GM10248 (cell line): Measurements from ENCODE around the gene SSX5.
"Not testable (repeated sequence)": the region's sequence is repeated elsewhere in the genome, so short reads cannot be mapped to it uniquely, and the experiment has no call there.

Experiments
- CTCF ChIA-PET: fragments of 300-600 bp; sonication (Branson Sonifier 250); formaldehyde crosslinking; extraction: SDS; loops from one replicate; lab custom pipeline; 2021; ENCODE audit warnings: antibody characterized with exemption; lab: Yijun Ruan, JAX
- POLR2A ChIA-PET: fragments of 350-650 bp; sonication (Branson Sonifier 250); formaldehyde crosslinking; extraction: SDS; loops from one replicate; lab custom pipeline; 2020; ENCODE audit warnings: antibody characterized with exemption; lab: Yijun Ruan, JAX
- DNase-seq: peaks from one replicate; pipeline ENCODE4 v3.0.0; 2012; ENCODE audit errors: extremely low spot score
- TF ChIP-seq, protein P1 (sequence below): IDR thresholded peaks from 2 replicates; pipeline ENCODE4 v1.5.1; 2012; ENCODE audit warnings: mild to moderate bottlenecking, low read depth; ENCODE audit errors: extremely low read depth, missing control alignments, control extremely low read depth

The SSX5 gene

DNA sequence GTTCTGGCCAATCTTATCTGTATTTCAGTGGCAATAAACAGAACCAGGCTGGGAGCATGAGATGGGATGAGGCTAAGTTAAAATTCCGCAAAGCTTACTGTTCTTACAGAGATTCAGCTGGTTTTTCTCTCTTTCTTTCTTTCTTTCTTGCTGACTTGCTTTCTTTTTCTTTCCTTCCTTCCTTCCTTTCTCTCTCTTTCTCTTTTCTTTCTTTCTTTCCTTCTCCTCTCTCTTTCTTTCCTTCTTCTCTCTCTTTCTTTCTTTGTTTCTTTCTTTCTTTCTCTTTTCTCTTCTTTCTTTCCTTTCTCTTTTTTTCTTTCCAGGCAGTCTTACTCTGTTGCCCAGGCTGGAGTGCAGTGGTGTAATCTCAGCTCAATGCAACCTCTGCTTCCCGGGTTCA, 41.8 kb downstream of the SSX5 start:
- TF ChIP-seq, protein P1, sequence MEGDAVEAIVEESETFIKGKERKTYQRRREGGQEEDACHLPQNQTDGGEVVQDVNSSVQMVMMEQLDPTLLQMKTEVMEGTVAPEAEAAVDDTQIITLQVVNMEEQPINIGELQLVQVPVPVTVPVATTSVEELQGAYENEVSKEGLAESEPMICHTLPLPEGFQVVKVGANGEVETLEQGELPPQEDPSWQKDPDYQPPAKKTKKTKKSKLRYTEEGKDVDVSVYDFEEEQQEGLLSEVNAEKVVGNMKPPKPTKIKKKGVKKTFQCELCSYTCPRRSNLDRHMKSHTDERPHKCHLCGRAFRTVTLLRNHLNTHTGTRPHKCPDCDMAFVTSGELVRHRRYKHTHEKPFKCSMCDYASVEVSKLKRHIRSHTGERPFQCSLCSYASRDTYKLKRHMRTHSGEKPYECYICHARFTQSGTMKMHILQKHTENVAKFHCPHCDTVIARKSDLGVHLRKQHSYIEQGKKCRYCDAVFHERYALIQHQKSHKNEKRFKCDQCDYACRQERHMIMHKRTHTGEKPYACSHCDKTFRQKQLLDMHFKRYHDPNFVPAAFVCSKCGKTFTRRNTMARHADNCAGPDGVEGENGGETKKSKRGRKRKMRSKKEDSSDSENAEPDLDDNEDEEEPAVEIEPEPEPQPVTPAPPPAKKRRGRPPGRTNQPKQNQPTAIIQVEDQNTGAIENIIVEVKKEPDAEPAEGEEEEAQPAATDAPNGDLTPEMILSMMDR: no peak
- ChIA-PET POLR2A (no interaction called here), CTCF (no interaction called here)
- no peak for DNase-seq

- no peak for DNase-seq
- POLR2A ChIA-PET: no interaction called here
- CTCF ChIA-PET: no interaction called here
- TF ChIP-seq, protein P1: no peak
Observed at GRCh38 chrX:48153769-48154168, 42.8 kb downstream of the SSX5 start.

DNA sequence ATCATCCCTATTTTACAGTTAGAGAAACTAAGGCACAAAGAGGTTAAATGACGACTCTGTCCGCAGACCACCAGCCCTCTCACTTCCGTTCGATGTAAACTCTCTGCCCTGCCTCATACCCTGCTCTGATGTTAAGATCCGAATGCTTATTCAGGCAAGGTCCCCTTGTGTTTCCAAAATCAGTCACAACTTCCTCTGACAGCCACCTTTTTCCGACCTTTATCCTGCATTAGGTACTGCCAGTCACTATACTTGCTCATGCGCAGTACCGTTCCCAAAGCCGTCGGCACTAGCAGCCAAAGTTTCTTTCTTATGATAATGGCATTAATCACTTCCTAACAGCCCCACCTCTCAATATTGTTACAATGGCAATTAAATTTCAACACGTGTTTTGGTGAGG, 53.9 kb downstream of the SSX5 start:
- CTCF ChIA-PET, DNase-seq, POLR2A ChIA-PET: not testable (repeated sequence)

DNA sequence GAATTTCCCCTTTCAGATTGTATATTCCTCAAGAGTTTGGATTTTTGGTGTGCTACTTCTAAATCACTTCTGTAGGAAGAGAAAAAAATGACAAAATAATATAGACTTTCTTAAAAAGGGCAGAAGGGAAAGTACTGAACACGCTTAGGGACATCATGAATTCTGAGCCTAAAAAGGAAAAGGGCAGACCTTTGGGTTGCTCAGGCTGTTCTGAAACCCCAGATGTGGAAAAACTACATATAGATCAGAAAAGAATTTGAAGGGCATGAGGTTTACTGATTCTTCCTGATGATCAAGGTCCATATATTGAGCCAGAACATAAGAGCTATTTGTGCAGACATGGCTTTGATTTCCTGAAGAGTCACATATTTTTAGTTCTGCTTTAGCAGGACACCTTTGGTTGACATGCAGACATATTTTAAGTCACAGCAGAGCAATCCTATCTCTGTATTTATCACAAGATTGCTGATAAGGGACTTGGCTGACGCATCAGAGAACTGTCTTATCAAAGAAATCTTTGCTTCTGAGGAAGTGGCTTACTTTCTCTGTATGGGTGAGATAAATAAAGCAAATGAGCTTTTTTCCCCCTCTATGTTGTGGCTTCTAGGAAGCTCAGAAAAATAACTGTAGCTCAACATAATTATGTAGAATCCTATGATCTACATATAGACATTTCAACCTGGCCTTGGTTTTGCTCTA, 54.6 kb downstream of the SSX5 start:
- DNase-seq, POLR2A ChIA-PET, CTCF ChIA-PET: not testable (repeated sequence)

DNA sequence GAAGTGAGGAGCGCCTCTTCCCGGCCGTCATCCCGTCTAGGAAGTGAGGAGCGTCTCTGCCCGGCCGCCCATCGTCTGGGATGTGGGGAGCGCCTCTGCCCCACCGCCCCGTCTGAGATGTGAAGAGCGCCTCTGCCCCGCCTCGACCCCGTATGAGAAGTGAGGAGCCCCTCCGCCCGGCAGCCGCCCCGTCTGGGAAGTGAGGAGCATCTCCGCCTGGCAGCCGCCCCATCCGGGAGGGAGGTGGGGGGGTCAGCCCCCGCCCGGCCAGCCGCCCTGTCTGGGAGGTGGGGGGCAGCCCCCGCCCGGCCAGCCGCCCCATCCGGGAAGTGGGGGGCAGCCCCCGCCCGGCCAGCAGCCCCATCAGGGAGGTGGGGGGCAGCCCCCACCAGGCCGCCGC, 57.5 kb downstream of the SSX5 start:
- CTCF ChIA-PET, DNase-seq, POLR2A ChIA-PET: not testable (repeated sequence)
